ENCODE measurements around the gene FASTK.

The FASTK gene

GRCh38 chr7:151051108-151051507 lies 29.5 kb downstream of the FASTK start:
- TF ChIP-seq ZNF70 (CRISPR knock-in tag; IDR thresholded peaks at IDR 0.05) (no peak), ZNF565 (CRISPR knock-in tag; conservative IDR thresholded peaks at IDR 0.05; ENCODE audit: low read depth) (no peak), RARB (CRISPR knock-in tag; IDR thresholded peaks at IDR 0.05) (no peak), ISL1 (CRISPR knock-in tag; IDR thresholded peaks at IDR 0.05) (no peak), BACH2 (CRISPR knock-in tag; IDR thresholded peaks at IDR 0.05; ENCODE audit: borderline replicate concordance) (no peak)
- TF ChIP-seq, protein P1, sequence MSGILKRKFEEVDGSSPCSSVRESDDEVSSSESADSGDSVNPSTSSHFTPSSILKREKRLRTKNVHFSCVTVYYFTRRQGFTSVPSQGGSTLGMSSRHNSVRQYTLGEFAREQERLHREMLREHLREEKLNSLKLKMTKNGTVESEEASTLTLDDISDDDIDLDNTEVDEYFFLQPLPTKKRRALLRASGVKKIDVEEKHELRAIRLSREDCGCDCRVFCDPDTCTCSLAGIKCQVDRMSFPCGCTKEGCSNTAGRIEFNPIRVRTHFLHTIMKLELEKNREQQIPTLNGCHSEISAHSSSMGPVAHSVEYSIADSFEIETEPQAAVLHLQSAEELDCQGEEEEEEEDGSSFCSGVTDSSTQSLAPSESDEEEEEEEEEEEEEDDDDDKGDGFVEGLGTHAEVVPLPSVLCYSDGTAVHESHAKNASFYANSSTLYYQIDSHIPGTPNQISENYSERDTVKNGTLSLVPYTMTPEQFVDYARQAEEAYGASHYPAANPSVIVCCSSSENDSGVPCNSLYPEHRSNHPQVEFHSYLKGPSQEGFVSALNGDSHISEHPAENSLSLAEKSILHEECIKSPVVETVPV (CRISPR knock-in tag; IDR thresholded peaks at IDR 0.05): no peak
- ATAC-seq: no peak

- no peak for ATAC-seq
- TF ChIP-seq SNAI2 (CRISPR knock-in tag; IDR thresholded peaks at IDR 0.05) (no peak), ARNTL (CRISPR knock-in tag; IDR thresholded peaks at IDR 0.05; ENCODE audit: borderline replicate concordance, low read depth) (no peak), TCF4 (CRISPR knock-in tag; IDR thresholded peaks at IDR 0.05; ENCODE audit: borderline replicate concordance) (no peak), ZNF565 (CRISPR knock-in tag; conservative IDR thresholded peaks at IDR 0.05; ENCODE audit: low read depth) (no peak), PPARA (CRISPR knock-in tag; IDR thresholded peaks at IDR 0.05; ENCODE audit: borderline replicate concordance) (no peak)
- TF ChIP-seq, protein P2, sequence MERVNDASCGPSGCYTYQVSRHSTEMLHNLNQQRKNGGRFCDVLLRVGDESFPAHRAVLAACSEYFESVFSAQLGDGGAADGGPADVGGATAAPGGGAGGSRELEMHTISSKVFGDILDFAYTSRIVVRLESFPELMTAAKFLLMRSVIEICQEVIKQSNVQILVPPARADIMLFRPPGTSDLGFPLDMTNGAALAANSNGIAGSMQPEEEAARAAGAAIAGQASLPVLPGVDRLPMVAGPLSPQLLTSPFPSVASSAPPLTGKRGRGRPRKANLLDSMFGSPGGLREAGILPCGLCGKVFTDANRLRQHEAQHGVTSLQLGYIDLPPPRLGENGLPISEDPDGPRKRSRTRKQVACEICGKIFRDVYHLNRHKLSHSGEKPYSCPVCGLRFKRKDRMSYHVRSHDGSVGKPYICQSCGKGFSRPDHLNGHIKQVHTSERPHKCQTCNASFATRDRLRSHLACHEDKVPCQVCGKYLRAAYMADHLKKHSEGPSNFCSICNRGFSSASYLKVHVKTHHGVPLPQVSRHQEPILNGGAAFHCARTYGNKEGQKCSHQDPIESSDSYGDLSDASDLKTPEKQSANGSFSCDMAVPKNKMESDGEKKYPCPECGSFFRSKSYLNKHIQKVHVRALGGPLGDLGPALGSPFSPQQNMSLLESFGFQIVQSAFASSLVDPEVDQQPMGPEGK (CRISPR knock-in tag; IDR thresholded peaks at IDR 0.05; ENCODE audit: borderline replicate concordance): no peak
These were observed 31.6 kb downstream of the FASTK start for GRCh38 chr7:151048911-151049463.

DNA sequence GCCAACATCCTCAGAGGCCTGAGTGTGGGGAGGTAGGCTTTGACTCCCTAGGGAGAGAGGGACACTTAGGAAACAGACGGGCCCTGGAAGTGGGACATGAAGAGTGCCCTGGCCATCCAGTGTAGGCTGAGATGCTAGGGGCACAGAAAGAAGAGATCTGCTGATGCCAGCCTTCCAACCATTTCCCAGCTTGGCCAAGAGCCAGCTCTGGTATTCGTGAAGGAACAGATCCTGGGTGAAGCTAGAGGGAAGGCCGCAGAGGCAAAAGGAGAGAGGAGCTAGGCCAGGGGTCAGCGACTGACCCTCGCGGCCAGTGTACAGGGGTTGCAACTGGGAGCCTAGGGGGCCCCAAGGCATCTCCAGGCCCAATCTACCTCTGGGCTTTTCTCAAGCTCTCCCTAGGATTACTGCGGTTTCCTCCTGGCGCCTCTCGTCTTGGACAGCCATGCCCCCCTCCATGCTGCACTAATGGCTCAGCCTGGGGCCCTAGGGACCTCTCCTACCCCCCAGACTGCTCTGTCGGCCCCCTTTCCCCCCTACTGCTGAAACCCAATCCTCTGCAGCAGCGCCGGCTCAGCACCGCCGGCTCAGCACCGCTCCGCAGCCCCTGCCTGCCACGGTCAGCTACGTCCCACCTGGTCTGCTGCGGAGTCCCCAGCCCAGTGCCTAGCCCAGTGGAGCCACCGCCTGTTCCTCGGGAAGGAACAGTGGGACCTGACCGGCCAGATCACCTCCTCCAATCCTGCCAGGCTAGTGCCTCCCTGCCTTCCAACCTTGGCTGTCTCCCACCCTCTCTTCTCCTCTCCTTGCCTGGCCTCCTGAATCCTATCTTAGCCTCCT lies 32.4 kb downstream of the FASTK start, which contains the start of gene ASIC3:
TSS of gene ASIC3 (plus strand) at position 556 of the 840 bp plus-strand sequence. CDS start 355 bp downstream, outside the sequence.
- TF ChIP-seq, protein P3, sequence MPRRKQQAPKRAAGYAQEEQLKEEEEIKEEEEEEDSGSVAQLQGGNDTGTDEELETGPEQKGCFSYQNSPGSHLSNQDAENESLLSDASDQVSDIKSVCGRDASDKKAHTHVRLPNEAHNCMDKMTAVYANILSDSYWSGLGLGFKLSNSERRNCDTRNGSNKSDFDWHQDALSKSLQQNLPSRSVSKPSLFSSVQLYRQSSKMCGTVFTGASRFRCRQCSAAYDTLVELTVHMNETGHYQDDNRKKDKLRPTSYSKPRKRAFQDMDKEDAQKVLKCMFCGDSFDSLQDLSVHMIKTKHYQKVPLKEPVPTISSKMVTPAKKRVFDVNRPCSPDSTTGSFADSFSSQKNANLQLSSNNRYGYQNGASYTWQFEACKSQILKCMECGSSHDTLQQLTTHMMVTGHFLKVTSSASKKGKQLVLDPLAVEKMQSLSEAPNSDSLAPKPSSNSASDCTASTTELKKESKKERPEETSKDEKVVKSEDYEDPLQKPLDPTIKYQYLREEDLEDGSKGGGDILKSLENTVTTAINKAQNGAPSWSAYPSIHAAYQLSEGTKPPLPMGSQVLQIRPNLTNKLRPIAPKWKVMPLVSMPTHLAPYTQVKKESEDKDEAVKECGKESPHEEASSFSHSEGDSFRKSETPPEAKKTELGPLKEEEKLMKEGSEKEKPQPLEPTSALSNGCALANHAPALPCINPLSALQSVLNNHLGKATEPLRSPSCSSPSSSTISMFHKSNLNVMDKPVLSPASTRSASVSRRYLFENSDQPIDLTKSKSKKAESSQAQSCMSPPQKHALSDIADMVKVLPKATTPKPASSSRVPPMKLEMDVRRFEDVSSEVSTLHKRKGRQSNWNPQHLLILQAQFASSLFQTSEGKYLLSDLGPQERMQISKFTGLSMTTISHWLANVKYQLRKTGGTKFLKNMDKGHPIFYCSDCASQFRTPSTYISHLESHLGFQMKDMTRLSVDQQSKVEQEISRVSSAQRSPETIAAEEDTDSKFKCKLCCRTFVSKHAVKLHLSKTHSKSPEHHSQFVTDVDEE (CRISPR knock-in tag; IDR thresholded peaks at IDR 0.05): no peak
- no peak for TF ChIP-seq RARB (CRISPR knock-in tag; IDR thresholded peaks at IDR 0.05)
- TF ChIP-seq PPARA (CRISPR knock-in tag; IDR thresholded peaks at IDR 0.05; ENCODE audit: borderline replicate concordance): no peak
- no peak for TF ChIP-seq CREB5 (CRISPR knock-in tag; IDR thresholded peaks at IDR 0.05; ENCODE audit: low read depth)
- no peak for TF ChIP-seq ZNF70 (CRISPR knock-in tag; IDR thresholded peaks at IDR 0.05)
- TF ChIP-seq ZFP30 (CRISPR knock-in tag; IDR thresholded peaks at IDR 0.05): no peak
- no peak for TF ChIP-seq TCF4 (CRISPR knock-in tag; IDR thresholded peaks at IDR 0.05; ENCODE audit: borderline replicate concordance)
- no peak for TF ChIP-seq CSDC2 (CRISPR knock-in tag; IDR thresholded peaks at IDR 0.05)
- no peak for TF ChIP-seq ZC3H10 (CRISPR knock-in tag; IDR thresholded peaks at IDR 0.05)
- TF ChIP-seq, protein P1 (CRISPR knock-in tag; IDR thresholded peaks at IDR 0.05): no peak
- no peak for TF ChIP-seq ZNF8 (CRISPR knock-in tag; IDR thresholded peaks at IDR 0.05)
- peak; percentile 1 for ATAC-seq

Measured in SK-N-SH treated with all-trans-retinoic acid at 6 μM for 48 hours (cell line).